ENCODE measurements around the gene SH2D4B.
A peak's percentile ranks its signal among the peaks of the same experiment; 100 is the strongest.

Gene SH2D4B

DNA sequence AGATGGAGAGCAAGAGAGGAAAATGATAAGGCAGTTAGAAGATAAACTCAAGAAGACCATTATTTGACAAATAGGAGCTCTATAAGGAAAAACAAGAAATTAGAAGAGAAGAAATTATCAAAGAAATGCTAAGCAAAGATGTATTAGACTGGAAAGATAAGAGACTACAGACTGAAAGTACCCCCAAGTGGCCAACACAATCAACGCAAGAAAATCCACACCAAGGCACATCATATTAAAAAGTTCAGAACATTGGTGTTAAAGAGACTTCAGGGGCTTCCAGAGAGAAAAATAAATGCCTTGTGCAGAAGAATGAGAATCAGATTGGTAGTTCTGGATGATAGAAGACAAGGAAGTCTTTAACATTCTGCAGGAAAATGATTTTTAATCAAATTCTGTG is 46.0 kb downstream of the SH2D4B start:
- H3K4me3 ChIP-seq (replicated peaks; ENCODE audit: low read depth, low read length), result no peak overlapping the region
- TF ChIP-seq, protein P1, sequence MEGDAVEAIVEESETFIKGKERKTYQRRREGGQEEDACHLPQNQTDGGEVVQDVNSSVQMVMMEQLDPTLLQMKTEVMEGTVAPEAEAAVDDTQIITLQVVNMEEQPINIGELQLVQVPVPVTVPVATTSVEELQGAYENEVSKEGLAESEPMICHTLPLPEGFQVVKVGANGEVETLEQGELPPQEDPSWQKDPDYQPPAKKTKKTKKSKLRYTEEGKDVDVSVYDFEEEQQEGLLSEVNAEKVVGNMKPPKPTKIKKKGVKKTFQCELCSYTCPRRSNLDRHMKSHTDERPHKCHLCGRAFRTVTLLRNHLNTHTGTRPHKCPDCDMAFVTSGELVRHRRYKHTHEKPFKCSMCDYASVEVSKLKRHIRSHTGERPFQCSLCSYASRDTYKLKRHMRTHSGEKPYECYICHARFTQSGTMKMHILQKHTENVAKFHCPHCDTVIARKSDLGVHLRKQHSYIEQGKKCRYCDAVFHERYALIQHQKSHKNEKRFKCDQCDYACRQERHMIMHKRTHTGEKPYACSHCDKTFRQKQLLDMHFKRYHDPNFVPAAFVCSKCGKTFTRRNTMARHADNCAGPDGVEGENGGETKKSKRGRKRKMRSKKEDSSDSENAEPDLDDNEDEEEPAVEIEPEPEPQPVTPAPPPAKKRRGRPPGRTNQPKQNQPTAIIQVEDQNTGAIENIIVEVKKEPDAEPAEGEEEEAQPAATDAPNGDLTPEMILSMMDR (IDR thresholded peaks at IDR 0.05; ENCODE audit: low read length, missing control alignments), result no peak
- DNase-seq (ENCODE audit: low read depth), result peak; percentile 1

DNA sequence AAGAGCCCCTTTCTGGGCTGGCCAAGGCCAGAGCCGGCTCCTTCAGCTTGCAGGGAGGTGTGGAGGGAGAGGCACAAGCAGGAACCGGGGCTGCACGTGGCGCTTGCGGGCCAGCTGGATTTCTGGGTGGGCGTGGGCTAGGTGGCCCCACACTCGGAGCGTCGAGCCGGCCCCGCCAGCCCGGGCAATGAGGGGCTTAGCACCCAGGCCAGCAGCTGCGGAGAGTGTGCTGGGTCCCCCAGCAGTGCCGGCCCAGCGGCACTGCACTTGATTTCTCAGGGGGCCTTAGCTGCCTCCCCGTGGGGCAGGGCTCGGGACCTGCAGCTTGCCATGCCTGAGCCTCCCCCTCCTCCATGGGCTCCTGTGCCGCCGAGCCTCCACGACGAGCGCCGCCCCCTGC is 48.1 kb downstream of the SH2D4B start:
- TF ChIP-seq, protein P1 (IDR thresholded peaks at IDR 0.05; ENCODE audit: low read length, missing control alignments), result no peak
- no peak for DNase-seq (ENCODE audit: low read depth)
- no peak overlapping the region for H3K4me3 ChIP-seq (replicated peaks; ENCODE audit: low read depth, low read length)

DNA sequence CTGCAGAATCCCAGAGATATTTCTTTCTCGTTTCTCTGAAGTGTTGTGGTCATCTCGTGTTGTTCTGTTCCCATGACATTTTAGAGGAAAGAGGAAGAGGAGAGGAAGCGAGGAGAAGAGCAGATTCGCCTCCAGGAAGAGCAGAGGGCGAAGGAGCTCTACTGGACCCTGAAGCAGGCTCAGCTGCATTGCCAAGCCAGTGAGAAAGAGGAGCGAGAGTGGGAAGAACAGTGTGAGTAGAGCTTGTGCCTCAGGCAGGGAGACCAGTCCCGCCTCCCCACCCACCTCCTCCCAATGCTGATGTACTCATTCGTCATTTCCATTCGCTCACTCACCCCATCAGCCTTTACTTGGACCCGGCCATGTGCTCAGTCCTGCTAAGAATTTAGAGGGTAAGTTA is 50.8 kb downstream of the SH2D4B start:
- no peak for DNase-seq (ENCODE audit: low read depth)
- no peak overlapping the region for H3K4me3 ChIP-seq (replicated peaks; ENCODE audit: low read depth, low read length)
- TF ChIP-seq, protein P1 (IDR thresholded peaks at IDR 0.05; ENCODE audit: low read length, missing control alignments), result no peak

DNA sequence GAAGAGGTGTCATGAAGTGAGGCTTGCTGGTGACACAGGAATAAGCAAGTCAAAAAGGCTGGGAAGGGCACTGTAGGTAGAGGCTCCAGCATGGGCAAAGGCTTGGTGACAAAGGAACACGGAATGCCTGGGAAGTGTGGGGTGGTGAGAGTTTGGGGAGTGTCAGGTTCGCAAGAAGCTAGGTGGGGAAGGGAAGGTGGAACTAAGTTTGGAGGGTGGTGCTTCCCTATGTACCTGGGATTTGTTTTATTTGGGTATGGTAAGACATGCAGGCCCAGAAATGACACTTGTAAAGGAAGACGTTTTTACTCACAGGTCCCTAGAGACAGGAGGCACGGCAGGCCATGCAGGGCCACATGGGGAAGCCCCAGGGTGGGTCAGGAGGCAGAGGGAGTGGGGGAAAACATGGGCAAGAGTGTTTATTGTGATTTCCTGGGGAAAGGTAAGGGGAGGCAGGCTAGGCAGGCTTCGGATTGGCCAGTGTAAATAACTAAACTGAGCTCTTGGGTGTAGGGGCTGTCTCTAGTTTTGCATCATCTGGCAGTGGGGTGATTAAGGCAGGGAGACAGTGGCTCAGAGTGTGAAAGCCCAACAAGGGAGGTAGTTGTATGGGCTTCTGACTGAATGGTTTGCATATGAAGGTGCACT is 52.1 kb downstream of the SH2D4B start:
- H3K4me3 ChIP-seq (replicated peaks; ENCODE audit: low read depth, low read length), result no peak overlapping the region
- no peak for DNase-seq (ENCODE audit: low read depth)
- TF ChIP-seq, protein P1 (IDR thresholded peaks at IDR 0.05; ENCODE audit: low read length, missing control alignments), result no peak

DNA sequence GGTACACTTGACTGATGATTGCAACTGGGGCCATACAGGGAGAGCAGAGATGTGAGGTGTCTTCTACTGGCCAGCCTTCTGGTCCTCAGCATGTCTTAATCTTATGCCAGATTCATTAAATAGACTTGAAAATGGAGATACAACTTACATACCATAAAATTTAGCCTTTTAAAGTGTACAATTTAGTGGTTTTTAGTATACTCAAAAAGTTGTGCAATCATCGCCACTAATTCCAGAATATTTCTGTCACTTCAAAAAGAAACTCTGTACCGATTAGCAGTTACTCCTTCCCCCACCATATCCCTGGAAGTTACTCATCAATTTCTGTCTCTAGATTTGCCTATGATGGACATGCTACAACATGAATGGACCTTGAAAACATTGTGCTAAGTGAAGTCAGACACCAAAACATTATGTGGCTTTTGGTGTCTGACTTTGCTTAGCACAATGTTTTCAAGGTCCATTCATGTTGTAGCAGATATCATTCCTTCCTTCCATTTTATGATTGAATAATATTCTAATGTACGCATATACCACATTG is 53.0 kb downstream of the SH2D4B start:
- TF ChIP-seq, protein P1 (IDR thresholded peaks at IDR 0.05; ENCODE audit: low read length, missing control alignments), result no peak
- no peak overlapping the region for H3K4me3 ChIP-seq (replicated peaks; ENCODE audit: low read depth, low read length)
- DNase-seq (ENCODE audit: low read depth), result no peak

DNA sequence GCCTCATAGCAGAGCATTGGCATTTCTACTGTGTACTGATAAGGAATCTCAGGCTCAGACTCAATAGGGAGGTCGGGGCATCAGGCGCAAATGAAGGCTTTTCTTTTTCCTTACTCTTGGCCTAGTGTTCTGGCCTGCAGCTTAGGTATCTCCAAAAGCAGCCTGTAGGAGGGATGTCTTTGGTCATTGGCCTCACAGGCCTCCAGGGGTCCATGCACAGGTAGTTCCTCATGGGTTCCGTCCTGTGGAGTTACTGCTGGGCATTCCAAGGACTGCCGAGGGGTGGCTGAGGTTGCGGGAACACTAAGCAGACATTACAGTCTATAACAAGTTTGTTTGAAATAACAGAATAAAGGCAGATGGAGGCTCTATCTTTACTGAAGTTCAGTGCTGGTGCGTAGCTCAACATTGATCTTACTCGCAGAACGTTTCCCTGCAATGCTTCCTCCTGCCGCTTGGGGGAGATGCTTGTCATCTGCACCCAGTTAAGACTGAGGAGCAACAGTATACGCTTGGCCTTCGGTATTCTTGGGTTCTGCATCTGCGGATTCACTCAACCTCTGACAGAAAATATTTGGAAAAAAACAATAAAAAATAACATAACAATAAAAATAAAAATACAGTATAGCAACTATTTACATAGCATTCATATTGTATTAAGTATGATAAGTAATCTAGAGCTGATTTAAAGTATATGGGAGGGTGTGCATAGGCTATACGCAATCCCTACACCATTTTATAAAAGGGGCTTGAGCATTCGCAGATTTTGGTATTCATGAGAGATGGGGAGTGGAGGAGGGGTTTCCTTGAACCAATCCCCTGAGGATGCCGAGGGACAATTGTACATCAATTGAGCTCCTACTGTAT is 58.9 kb downstream of the SH2D4B start:
- TF ChIP-seq, protein P1 (IDR thresholded peaks at IDR 0.05; ENCODE audit: low read length, missing control alignments), result peak; percentile 90
- no peak overlapping the region for H3K4me3 ChIP-seq (replicated peaks; ENCODE audit: low read depth, low read length)
- DNase-seq (ENCODE audit: low read depth), result peak; percentile 65
